Measurements from ENCODE around the gene SCGN. TPM values are rescaled to one million over a fixed set of nuclear protein-coding genes. Genes with fewer than 3 reads are reported as not detected.

SCGN gene
- total RNA-seq, 1 experiment from 2014 or later = not detected

GRCh38 chr6:25614052-25614451, 38.0 kb upstream of the SCGN start:
- Histone ChIP-seq H3K9me2 (ENCODE audit: insufficient read depth) (no peaks in the 10 kb centered on the region), H3K27ac (no peak overlapping the region), H3K9me3 (ENCODE audit: insufficient read depth, low read depth) (no peaks in the 10 kb centered on the region), H3K27me3 (ENCODE audit: insufficient read depth, low read depth) (no peaks in the 10 kb centered on the region), H4K20me1 (ENCODE audit: insufficient read depth) (no peaks in the 10 kb centered on the region), H3K79me2 (ENCODE audit: low read depth) (no peaks in the 10 kb centered on the region), H3K4me3 (no peak overlapping the region), H3K4me1 (replicated peaks; ENCODE audit: insufficient read depth) (no peaks in the 10 kb centered on the region), H2AFZ (no peak overlapping the region), H3K36me3 (ENCODE audit: low read depth) (no peaks in the 10 kb centered on the region), H3F3A (ENCODE audit: insufficient read depth, low read depth) (no peaks in the 10 kb centered on the region), H3K4me2 (no peak overlapping the region)
- POLR2A ChIA-PET (ENCODE audit: unreplicated experiment) = interaction anchor here (0.5 kb wide), 1 partner anchor 418 kb away, joined by 6 read pairs; a partner anchor contains a TSS
- intact Hi-C loops (cut with micrococcal nuclease; ENCODE audit: unreplicated experiment) = no loop called here
- BruUV-seq (replicated peaks) = no TSS peak
- no peak for DNase-seq
- no peak for TF ChIP-seq EZH2 (IDR thresholded peaks at IDR 0.05; ENCODE audit: low read depth)
- TF ChIP-seq CTCF (conservative IDR thresholded peaks at IDR 0.05) = no peak
- CTCF ChIA-PET = interaction anchor here (0.6 kb wide), 1 partner anchor 211 kb away, joined by 3 read pairs; no protein-coding TSS in a partner anchor

- Histone ChIP-seq H4K20me1 (ENCODE audit: insufficient read depth) (no peaks in the 10 kb centered on the region), H3K4me1 (replicated peaks; ENCODE audit: insufficient read depth) (no peaks in the 10 kb centered on the region), H3K9me2 (ENCODE audit: insufficient read depth) (no peaks in the 10 kb centered on the region), H3K4me2 (no peak overlapping the region), H3K4me3 (no peak overlapping the region), H3K27me3 (ENCODE audit: insufficient read depth, low read depth) (no peaks in the 10 kb centered on the region), H3K9me3 (ENCODE audit: insufficient read depth, low read depth) (no peaks in the 10 kb centered on the region), H3F3A (ENCODE audit: insufficient read depth, low read depth) (no peaks in the 10 kb centered on the region), H3K79me2 (ENCODE audit: low read depth) (no peaks in the 10 kb centered on the region), H2AFZ (no peak overlapping the region), H3K36me3 (ENCODE audit: low read depth) (no peaks in the 10 kb centered on the region; the same call in 1 of the 2 replicates), H3K27ac (no peak overlapping the region)
- intact Hi-C loops (cut with micrococcal nuclease; ENCODE audit: unreplicated experiment) = no loop called here
- ChIA-PET POLR2A (ENCODE audit: unreplicated experiment) (no interaction called here), CTCF (no interaction called here)
- no peak for DNase-seq
- BruUV-seq (replicated peaks) = no TSS peak
- no peak for TF ChIP-seq CTCF (conservative IDR thresholded peaks at IDR 0.05)
- no peak for TF ChIP-seq EZH2 (IDR thresholded peaks at IDR 0.05; ENCODE audit: low read depth)
Measured at GRCh38 chr6:25615471-25615870, 36.5 kb upstream of the SCGN start.

- Histone ChIP-seq H3K27ac (no peak overlapping the region), H3K79me2 (ENCODE audit: low read depth) (no peaks in the 10 kb centered on the region), H3K36me3 (ENCODE audit: low read depth) (no peaks in the 10 kb centered on the region; the same call in 1 of the 2 replicates), H3K4me1 (replicated peaks; ENCODE audit: insufficient read depth) (no peaks in the 10 kb centered on the region), H3K27me3 (ENCODE audit: insufficient read depth, low read depth) (no peaks in the 10 kb centered on the region), H4K20me1 (ENCODE audit: insufficient read depth) (no peaks in the 10 kb centered on the region), H3K4me2 (no peak overlapping the region), H3K4me3 (no peak overlapping the region), H3K9me3 (ENCODE audit: insufficient read depth, low read depth) (no peaks in the 10 kb centered on the region), H3F3A (ENCODE audit: insufficient read depth, low read depth) (no peaks in the 10 kb centered on the region), H3K9me2 (ENCODE audit: insufficient read depth) (no peaks in the 10 kb centered on the region), H2AFZ (no peak overlapping the region)
- no peak for TF ChIP-seq CTCF (conservative IDR thresholded peaks at IDR 0.05)
- no peak for TF ChIP-seq EZH2 (IDR thresholded peaks at IDR 0.05; ENCODE audit: low read depth)
- intact Hi-C loops (cut with micrococcal nuclease; ENCODE audit: unreplicated experiment) = no loop called here
- no peak for DNase-seq
- BruUV-seq (replicated peaks) = no TSS peak
- ChIA-PET POLR2A (ENCODE audit: unreplicated experiment) (no interaction called here), CTCF (interaction anchor here (0.7 kb wide), 2 partner anchors 393 to 395 kb away, joined by 6 to 7 read pairs; no protein-coding TSS in a partner anchor)
Measured at GRCh38 chr6:25617997-25618396, 34.0 kb upstream of the SCGN start.

Measured in PC-9 (cell line).